CD8-positive, alpha-beta memory T cell (primary cell): Measurements from ENCODE around the gene ARMC3. TPM values are rescaled to one million over a fixed set of nuclear protein-coding genes. Genes with fewer than 3 reads are reported as not detected.

Experiments used
- CTCF ChIA-PET: fragments of 350-600 bp; sonication (Branson Sonifier 250); formaldehyde crosslinking; loops from one replicate; lab custom pipeline; 2021; ENCODE audit warnings: antibody characterized with exemption; lab: Charles Lee
- POLR2A ChIA-PET: fragments of 350-600 bp; sonication (Branson Sonifier 250); formaldehyde crosslinking; loops from one replicate; lab custom pipeline; 2021; ENCODE audit warnings: antibody characterized with exemption; lab: Charles Lee
- DNase-seq, 5 donors: peaks; one replicate each; pipeline versions ENCODE4 v3.0.0 to v3.0.0-alpha.2; 2020 to 2022; ENCODE audit warnings: mixed read lengths in 1 of 5
- H3K27ac ChIP-seq: one replicate; pipeline ENCODE4 v1.7.0; 2013; ENCODE audit warnings: low read depth, mild to moderate bottlenecking, low read length, moderate library complexity
- H3K27me3 ChIP-seq: 2 replicates; pipeline ENCODE4 v1.7.0; 2013; ENCODE audit warnings: low read length, mild to moderate bottlenecking; ENCODE audit not compliant: insufficient read depth, poor library complexity, severe bottlenecking
- H3K36me3 ChIP-seq: 2 replicates; pipeline ENCODE4 v1.7.0; 2013; ENCODE audit warnings: mild to moderate bottlenecking, low read length, moderate library complexity; ENCODE audit not compliant: insufficient read depth
- H3K4me1 ChIP-seq: 2 replicates; pipeline ENCODE4 v1.7.0; 2013; ENCODE audit warnings: mild to moderate bottlenecking, low read length, moderate library complexity; ENCODE audit not compliant: insufficient read depth
- H3K4me3 ChIP-seq: 2 replicates; pipeline ENCODE4 v1.7.0; 2013; ENCODE audit warnings: mild to moderate bottlenecking, low read length
- H3K9me3 ChIP-seq: 2 replicates; pipeline ENCODE4 v1.7.0; 2013; ENCODE audit warnings: mild to moderate bottlenecking, low read length
- H3K27ac Mint-ChIP-seq, 8 donors: one replicate each; pipeline ENCODE4 v1.8.0; 2020 to 2021; ENCODE audit warnings: mixed read lengths in 8 of 8, mild to moderate bottlenecking in 6 of 8, inconsistent platforms in 3 of 8, moderate library complexity in 3 of 8
- H3K27me3 Mint-ChIP-seq, 2 donors: one replicate each; pipeline ENCODE4 v1.8.0; 2020 to 2021; ENCODE audit warnings: mixed read lengths in 2 of 2, mild to moderate bottlenecking in 1 of 2, moderate library complexity in 1 of 2
- H3K36me3 Mint-ChIP-seq, 3 donors: one replicate each; pipeline ENCODE4 v1.8.0; 2020 to 2021; ENCODE audit warnings: mixed read lengths in 3 of 3, inconsistent platforms in 1 of 3, mild to moderate bottlenecking in 1 of 3
- H3K4me1 Mint-ChIP-seq, 3 donors: one replicate each; pipeline ENCODE4 v1.8.0; 2020 to 2021; ENCODE audit warnings: mixed read lengths in 3 of 3, inconsistent platforms in 1 of 3, mild to moderate bottlenecking in 1 of 3
- H3K4me3 Mint-ChIP-seq, 7 donors: one replicate each; pipeline ENCODE4 v1.8.0; 2020 to 2021; ENCODE audit warnings: mixed read lengths in 7 of 7, mild to moderate bottlenecking in 6 of 7, moderate library complexity in 4 of 7, inconsistent platforms in 2 of 7
- H3K9me3 Mint-ChIP-seq, 5 donors: one replicate each; pipeline ENCODE4 v1.8.0; 2020 to 2022; ENCODE audit warnings: mixed read lengths in 5 of 5, mild to moderate bottlenecking in 3 of 5, moderate library complexity in 2 of 5, inconsistent platforms in 1 of 5
- polyA plus RNA-seq: library from polyadenylated mRNA; unstranded; fragments of 300-500 nt; fragmentation: Illumina TruSeq; gene quantifications from one replicate; pipeline ENCODE4 v1.2.3, GENCODE V29; 2021
- total RNA-seq, 2 experiments: library from RNA; stranded (reverse); gene quantifications; one replicate each; pipeline ENCODE4 v1.2.3, GENCODE V29; 2021

Gene ARMC3
- total and polyA plus RNA-seq, 3 experiments from 2014 or later = not detected

DNA sequence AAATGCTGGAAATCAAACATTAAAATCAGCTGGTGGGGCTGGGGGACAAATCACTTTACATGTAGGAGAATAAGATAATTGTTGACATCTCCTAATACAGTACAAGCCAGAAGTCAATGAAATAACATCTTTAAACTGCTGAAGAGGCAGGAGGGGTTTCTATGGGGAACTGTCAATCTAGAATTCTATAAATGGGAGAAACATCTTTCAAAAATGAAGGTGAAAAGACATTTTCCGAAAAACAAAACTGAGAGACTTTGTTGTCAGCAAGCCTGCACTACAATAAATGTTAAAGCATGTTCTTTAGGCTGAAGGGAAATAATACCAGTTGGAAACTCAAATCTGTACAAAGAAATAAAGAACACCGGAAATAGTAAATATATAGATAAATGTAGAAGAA lies 150.3 kb downstream of the ARMC3 start:
- ChIA-PET CTCF (no interaction called here), POLR2A (no interaction called here)
- H3K27me3 Mint-ChIP-seq = peaks cover 27 to 76% of the 10 kb centered on the region in 2 donors

GRCh38 chr10:23079700-23080099 lies 151.8 kb downstream of the ARMC3 start:
- Histone ChIP-seq H3K27ac (no peak overlapping the region), H3K27me3 (peaks cover 7% of the 10 kb centered on the region), H3K9me3 (no peaks in the 10 kb centered on the region), H3K4me1 (no peaks in the 10 kb centered on the region), H3K36me3 (no peaks in the 10 kb centered on the region), H3K4me3 (no peak overlapping the region)
- no peak for DNase-seq
- H3K4me3 Mint-ChIP-seq = no peak overlapping the region
- ChIA-PET POLR2A (no interaction called here), CTCF (no interaction called here)
- no peaks in the 10 kb centered on the region for H3K4me1 Mint-ChIP-seq
- H3K27ac Mint-ChIP-seq = no peak overlapping the region
- H3K36me3 Mint-ChIP-seq = no peaks in the 10 kb centered on the region
- no peaks in the 10 kb centered on the region for H3K9me3 Mint-ChIP-seq
- H3K27me3 Mint-ChIP-seq = peaks cover 27 to 75% of the 10 kb centered on the region in 2 donors

More for the DNA sequence above, 150.3 kb downstream of the ARMC3 start:
- Histone ChIP-seq H3K9me3 (no peaks in the 10 kb centered on the region), H3K4me1 (no peaks in the 10 kb centered on the region), H3K27me3 (peaks cover 7% of the 10 kb centered on the region), H3K27ac (no peak overlapping the region), H3K36me3 (no peaks in the 10 kb centered on the region), H3K4me3 (no peak overlapping the region)
- Mint-ChIP-seq H3K4me1 (no peaks in the 10 kb centered on the region), H3K9me3 (no peaks in the 10 kb centered on the region), H3K4me3 (no peak overlapping the region), H3K36me3 (no peaks in the 10 kb centered on the region), H3K27ac (no peak overlapping the region)
- DNase-seq = no peak

GRCh38 chr10:23080262-23080661 lies 152.4 kb downstream of the ARMC3 start:
- no peak overlapping the region for H3K4me3 ChIP-seq
- Mint-ChIP-seq H3K4me3 (no peak overlapping the region), H3K36me3 (no peaks in the 10 kb centered on the region), H3K9me3 (no peaks in the 10 kb centered on the region), H3K27me3 (peaks cover 29 to 73% of the 10 kb centered on the region in 2 donors), H3K27ac (no peak overlapping the region), H3K4me1 (no peaks in the 10 kb centered on the region)
- no peak overlapping the region for H3K27ac ChIP-seq
- H3K4me1 ChIP-seq = no peaks in the 10 kb centered on the region
- no peak for DNase-seq
- CTCF ChIA-PET = no interaction called here
- H3K9me3 ChIP-seq = no peaks in the 10 kb centered on the region
- H3K27me3 ChIP-seq = peaks cover 7% of the 10 kb centered on the region
- H3K36me3 ChIP-seq = no peaks in the 10 kb centered on the region
- POLR2A ChIA-PET = no interaction called here

DNA sequence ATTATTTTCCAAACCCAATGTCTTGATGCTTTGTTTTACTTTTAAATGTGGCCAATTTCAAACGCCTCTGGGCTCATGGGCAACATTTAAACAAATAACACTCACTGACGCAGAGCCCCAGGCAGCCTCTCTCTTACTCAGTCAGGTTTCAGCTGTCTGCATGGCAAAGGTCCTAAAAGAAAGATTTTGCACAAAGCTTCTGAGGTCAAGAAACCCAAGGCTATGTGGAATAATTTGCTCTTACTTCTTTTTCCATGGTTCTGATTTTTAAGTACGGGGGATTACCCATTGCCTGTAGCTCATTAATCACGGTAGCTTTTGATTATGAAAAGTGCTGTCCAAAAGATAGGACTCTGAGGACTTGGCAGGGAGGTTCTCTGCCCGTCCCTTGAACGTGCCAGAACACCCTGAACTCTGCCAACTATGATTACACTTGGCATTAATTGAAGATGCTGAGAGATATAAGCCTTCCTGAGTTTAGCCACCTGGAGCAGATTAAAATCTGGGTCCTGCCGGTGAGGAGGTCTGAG lies 153.4 kb downstream of the ARMC3 start:
- Histone ChIP-seq H3K27ac (no peak overlapping the region), H3K4me3 (no peak overlapping the region), H3K36me3 (no peaks in the 10 kb centered on the region), H3K4me1 (no peaks in the 10 kb centered on the region), H3K9me3 (no peaks in the 10 kb centered on the region), H3K27me3 (peaks cover 7% of the 10 kb centered on the region)
- Mint-ChIP-seq H3K4me3 (no peak overlapping the region), H3K36me3 (no peaks in the 10 kb centered on the region), H3K27ac (no peak overlapping the region), H3K27me3 (peaks cover 29 to 64% of the 10 kb centered on the region in 2 donors), H3K4me1 (no peaks in the 10 kb centered on the region), H3K9me3 (no peaks in the 10 kb centered on the region)
- CTCF ChIA-PET = no interaction called here
- POLR2A ChIA-PET = no interaction called here
- DNase-seq = no peak

- ChIA-PET CTCF (no interaction called here), POLR2A (no interaction called here)
- no peak for DNase-seq
- Histone ChIP-seq H3K27ac (no peak overlapping the region), H3K4me1 (no peaks in the 10 kb centered on the region), H3K4me3 (no peak overlapping the region), H3K9me3 (no peaks in the 10 kb centered on the region), H3K27me3 (peaks cover 7% of the 10 kb centered on the region), H3K36me3 (no peaks in the 10 kb centered on the region)
- Mint-ChIP-seq H3K36me3 (no peaks in the 10 kb centered on the region), H3K4me1 (no peaks in the 10 kb centered on the region), H3K27ac (no peak overlapping the region), H3K4me3 (no peak overlapping the region), H3K27me3 (peaks cover 28 to 58% of the 10 kb centered on the region in 2 donors), H3K9me3 (no peaks in the 10 kb centered on the region)
Observed at GRCh38 chr10:23081891-23082290, 154.0 kb downstream of the ARMC3 start.

Other genes with a start within 250 kb of the ARMC3 start
- 100 to 1,000 TPM; 116 to 130 TPM for gene PIP4K2A, start 213.5 kb upstream of the ARMC3 start, total RNA-seq
- gene PIP4K2A, start 213.5 kb upstream of the ARMC3 start, polyA plus RNA-seq = 120 TPM
- 1 to 10 TPM; 3.2 to 4.3 TPM for gene MSRB2, start 167.5 kb downstream of the ARMC3 start, total RNA-seq
- gene MSRB2, start 167.5 kb downstream of the ARMC3 start, polyA plus RNA-seq = 12.6 TPM